GM23338 (cell line): Measurements from ENCODE around the gene LMO7. TPM values are rescaled to one million over a fixed set of nuclear protein-coding genes. Genes with fewer than 3 reads are reported as not detected.

Experiments
- ATAC-seq: fragments of 200-7000 bp; cut with Tn5 transposase; 3 replicates; pipeline ENCODE4 v1.9.1; 2020
- DNase-seq: peaks from one replicate; pipeline ENCODE4 v3.0.0-alpha.2; 2015; ENCODE audit warnings: low spot score
- H2AFZ ChIP-seq: fragments of 200-600 bp; sonication (generic); 2 replicates; pipeline ENCODE4 v1.8.0; 2016; ENCODE audit warnings: antibody characterized with exemption, mild to moderate bottlenecking, moderate library complexity
- H3F3A ChIP-seq: fragments of 200-600 bp; sonication (generic); replicated peaks from 2 replicates; pipeline ENCODE4 v1.8.0; 2017; ENCODE audit warnings: antibody characterized with exemption, mixed run types, low read depth
- H3K27ac ChIP-seq: fragments of 200-600 bp; sonication (generic); 2 replicates; pipeline ENCODE4 v1.6.1; 2016; ENCODE audit warnings: low read depth
- H3K27me3 ChIP-seq: fragments of 200-600 bp; sonication (generic); 2 replicates; pipeline ENCODE4 v1.8.0; 2016; ENCODE audit warnings: mild to moderate bottlenecking, mixed run types, moderate library complexity; ENCODE audit not compliant: insufficient read depth
- H3K36me3 ChIP-seq: fragments of 200-600 bp; sonication (generic); 2 replicates; pipeline ENCODE4 v1.8.0; 2016; ENCODE audit warnings: mild to moderate bottlenecking; ENCODE audit not compliant: insufficient read depth
- H3K4me1 ChIP-seq: fragments of 200-600 bp; sonication (generic); 2 replicates; pipeline ENCODE4 v1.8.0; 2016; ENCODE audit warnings: mild to moderate bottlenecking, moderate library complexity; ENCODE audit not compliant: insufficient read depth
- H3K4me2 ChIP-seq: fragments of 200-600 bp; sonication (generic); 2 replicates; pipeline ENCODE4 v1.7.1; 2017; ENCODE audit warnings: mixed run types
- H3K4me3 ChIP-seq: fragments of 200-600 bp; sonication (generic); 2 replicates; pipeline ENCODE4 v1.6.1; 2016; ENCODE audit warnings: mixed run types
- H3K79me2 ChIP-seq: fragments of 200-600 bp; sonication (generic); replicated peaks from 2 replicates; pipeline ENCODE4 v1.8.0; 2017; ENCODE audit warnings: mild to moderate bottlenecking; ENCODE audit not compliant: insufficient read depth
- H3K9me2 ChIP-seq: fragments of 200-600 bp; sonication (generic); 2 replicates; pipeline ENCODE4 v1.8.0; 2017; ENCODE audit not compliant: insufficient read depth
- H4K20me1 ChIP-seq: fragments of 200-600 bp; sonication (generic); replicated peaks from 2 replicates; pipeline ENCODE4 v1.8.0; 2017; ENCODE audit warnings: mild to moderate bottlenecking; ENCODE audit not compliant: insufficient read depth
- H3K27ac Mint-ChIP-seq: 2 replicates; pipeline ENCODE4 v1.8.0; 2020; ENCODE audit warnings: inconsistent platforms, mild to moderate bottlenecking, moderate library complexity, mixed read lengths
- H3K27me3 Mint-ChIP-seq: 3 replicates; pipeline ENCODE4 v1.8.0; 2022; ENCODE audit warnings: low read depth, mild to moderate bottlenecking, moderate library complexity, mixed read lengths, inconsistent platforms; ENCODE audit not compliant: insufficient read depth, poor library complexity
- H3K36me3 Mint-ChIP-seq: 3 replicates; pipeline ENCODE4 v1.8.0; 2021; ENCODE audit warnings: low read depth, mild to moderate bottlenecking, inconsistent platforms, moderate library complexity, mixed read lengths
- H3K4me1 Mint-ChIP-seq: 3 replicates; pipeline ENCODE4 v1.8.0; 2020; ENCODE audit warnings: mild to moderate bottlenecking, inconsistent platforms, mixed read lengths
- H3K4me3 Mint-ChIP-seq: 3 replicates; pipeline ENCODE4 v1.8.0; 2021; ENCODE audit warnings: moderate library complexity, mild to moderate bottlenecking, inconsistent platforms, mixed read lengths
- H3K9me3 Mint-ChIP-seq: 3 replicates; pipeline ENCODE4 v1.8.0; 2020; ENCODE audit warnings: moderate library complexity, mild to moderate bottlenecking, inconsistent platforms, mixed read lengths
- CTCF ChIP-seq, 2 experiments: fragments of 200-600 bp in 1 of 2; sonication (generic) in 1 of 2; conservative IDR thresholded peaks; 2 replicates each; pipeline versions ENCODE4 v1.5.1 to v1.6.1; 2016 to 2017; ENCODE audit warnings: antibody characterized with exemption in 2 of 2, low read depth in 2 of 2, mild to moderate bottlenecking in 2 of 2, moderate library complexity in 1 of 2
- JUNB ChIP-seq: IDR thresholded peaks from one replicate; pipeline ENCODE4 v1.6.1; 2016; ENCODE audit warnings: antibody characterized with exemption; ENCODE audit not compliant: unreplicated experiment
- POLR2AphosphoS5 ChIP-seq: IDR thresholded peaks from 2 replicates; pipeline ENCODE4 v1.6.1; 2016; ENCODE audit warnings: antibody characterized with exemption, low read depth
- polyA plus RNA-seq: library from polyadenylated mRNA; unstranded; fragments of >200 nt; fragmentation: Nextera tagmentation; extraction: Ambion mirVana; gene quantifications from 2 replicates; pipeline ENCODE4 v1.2.1, GENCODE V29; 2016
- total RNA-seq: library from RNA; depleted of rRNA; stranded (reverse); fragments of >200 nt; shearing (Covaris generic); gene quantifications from 2 replicates; pipeline ENCODE4 v1.2.3, GENCODE V29; 2014

Gene LMO7
- total and polyA plus RNA-seq, 2 experiments from 2014 or later, result 22.3 to 26.9 TPM

- Mint-ChIP-seq H3K4me1 (peaks cover 40% of the 10 kb centered on the region), H3K27ac (peak overlapping the region; percentile 62; the same call in 1 of the 2 replicates), H3K9me3 (no peaks in the 10 kb centered on the region), H3K4me3 (no peak overlapping the region), H3K27me3 (no peaks in the 10 kb centered on the region), H3K36me3 (no peaks in the 10 kb centered on the region)
- no peak overlapping the region for H2AFZ ChIP-seq
- peaks cover 25% of the 10 kb centered on the region for H3K4me1 ChIP-seq
- no peak overlapping the region for H3K27ac ChIP-seq
- DNase-seq (no peak), ATAC-seq (no peak)
- H4K20me1 ChIP-seq, result no peaks in the 10 kb centered on the region
- no peak for TF ChIP-seq POLR2AphosphoS5
- H3K4me3 ChIP-seq, result no peak overlapping the region
- no peaks in the 10 kb centered on the region for H3K36me3 ChIP-seq
- H3K27me3 ChIP-seq, result no peaks in the 10 kb centered on the region
- H3K4me2 ChIP-seq, result no peak overlapping the region
- no peaks in the 10 kb centered on the region for H3K9me2 ChIP-seq
- H3K79me2 ChIP-seq, result no peaks in the 10 kb centered on the region
- no peaks in the 10 kb centered on the region for H3F3A ChIP-seq
These were observed 237.4 kb downstream of the LMO7 start for GRCh38 chr13:75873494-75873893.

GRCh38 chr13:75875450-75875849 lies 239.3 kb downstream of the LMO7 start:
- DNase-seq (no peak), ATAC-seq (no peak)
- H3K27me3 Mint-ChIP-seq, result no peaks in the 10 kb centered on the region
- no peaks in the 10 kb centered on the region for H3K9me2 ChIP-seq
- H3K79me2 ChIP-seq, result no peaks in the 10 kb centered on the region
- TF ChIP-seq POLR2AphosphoS5, result no peak
- H3K27me3 ChIP-seq, result no peaks in the 10 kb centered on the region
- H3F3A ChIP-seq, result no peaks in the 10 kb centered on the region
- H3K27ac Mint-ChIP-seq, result no peak overlapping the region
- no peaks in the 10 kb centered on the region for H3K36me3 Mint-ChIP-seq
- no peaks in the 10 kb centered on the region for H3K36me3 ChIP-seq
- H3K4me1 ChIP-seq, result peaks cover 13% of the 10 kb centered on the region
- no peak overlapping the region for H3K4me3 ChIP-seq
- no peak overlapping the region for H3K4me3 Mint-ChIP-seq
- no peaks in the 10 kb centered on the region for H3K9me3 Mint-ChIP-seq
- H2AFZ ChIP-seq, result no peak overlapping the region; the same call in 1 of the 2 replicates
- H3K27ac ChIP-seq, result no peak overlapping the region
- no peaks in the 10 kb centered on the region for H4K20me1 ChIP-seq
- H3K4me2 ChIP-seq, result no peak overlapping the region
- peaks cover 28% of the 10 kb centered on the region for H3K4me1 Mint-ChIP-seq

- peak; percentile 85 for DNase-seq
- H3K27me3 Mint-ChIP-seq, result no peaks in the 10 kb centered on the region
- Histone ChIP-seq H3K79me2 (no peaks in the 10 kb centered on the region), H3K36me3 (no peaks in the 10 kb centered on the region), H3K4me3 (no peak overlapping the region), H3K27ac (no peak overlapping the region), H3K27me3 (no peaks in the 10 kb centered on the region), H3K9me2 (no peaks in the 10 kb centered on the region), H4K20me1 (no peaks in the 10 kb centered on the region), H3K4me2 (no peak overlapping the region), H3F3A (no peaks in the 10 kb centered on the region), H3K4me1 (peaks cover 8% of the 10 kb centered on the region; the same call in 1 of the 2 replicates), H2AFZ (0 out of 2 replicates have a peak overlapping the region, but pooled peaks have one; percentile 5)
- H3K4me3 Mint-ChIP-seq, result no peak overlapping the region
- H3K27ac Mint-ChIP-seq, result no peak overlapping the region
- no peaks in the 10 kb centered on the region for H3K9me3 Mint-ChIP-seq
- ATAC-seq, result peak; percentile 98
- TF ChIP-seq CTCF (conservative IDR thresholded peaks at IDR 0.05; ENCODE audit: low read depth in 2 of 2) (peak; percentile 91 to 92), JUNB (no peak)
- H3K36me3 Mint-ChIP-seq, result no peaks in the 10 kb centered on the region
- peaks cover 27% of the 10 kb centered on the region for H3K4me1 Mint-ChIP-seq
These were observed 240.3 kb downstream of the LMO7 start for GRCh38 chr13:75876142-75877050.
